B cell (primary cell): Measurements from ENCODE around the gene COL25A1. TPM values are rescaled to one million over a fixed set of nuclear protein-coding genes. Genes with fewer than 3 reads are reported as not detected.
"Not testable (repeated sequence)": the region's sequence is repeated elsewhere in the genome, so short reads cannot be mapped to it uniquely, and the experiment has no call there.

ENCODE experiments used
- ATAC-seq: fragments of 200-7000 bp; cut with Tn5 transposase; one replicate; pipeline ENCODE4 v1.10.0; 2021; ENCODE audit warnings: low read depth, mild to moderate bottlenecking, moderate number of reproducible peaks, moderate library complexity
- CTCF ChIA-PET: fragments of 350-600 bp; sonication (Branson Sonifier 250); formaldehyde crosslinking; loops from one replicate; lab custom pipeline; 2021; ENCODE audit warnings: antibody characterized with exemption, inconsistent platforms; lab: Charles Lee
- POLR2A ChIA-PET: fragments of 350-600 bp; sonication (Branson Sonifier 250); formaldehyde crosslinking; loops from one replicate; lab custom pipeline; 2021; ENCODE audit warnings: antibody characterized with exemption; lab: Charles Lee
- DNase-seq: peaks from one replicate; pipeline ENCODE4 v3.0.0; 2013
- H2AFZ ChIP-seq: 2 replicates; pipeline ENCODE4 v1.6.1; 2012; ENCODE audit warnings: mild to moderate bottlenecking, low read depth, low read length; ENCODE audit not compliant: insufficient read depth, poor library complexity, severe bottlenecking
- H3K27ac ChIP-seq, 2 donors: 1 replicate in 1 of 2; 2 replicates in 1 of 2; pipeline ENCODE4 v1.5.1; 2012 to 2013; ENCODE audit warnings: low read length in 2 of 2, mild to moderate bottlenecking in 2 of 2, moderate library complexity in 1 of 2
- H3K27me3 ChIP-seq, 4 experiments: fragments of 200-600 bp in 1 of 4; sonication (generic) in 1 of 4; replicated peaks in 1 of 4; 1 replicate in 2 of 4; 2 replicates in 2 of 4; pipeline versions ENCODE4 v1.6.1 to v1.7.0; 2013 to 2016; ENCODE audit warnings: low read length in 3 of 4, mild to moderate bottlenecking in 2 of 4, mixed read lengths in 1 of 4, moderate library complexity in 1 of 4; ENCODE audit not compliant: insufficient read depth in 4 of 4, control insufficient read depth in 3 of 4; ENCODE audit errors: control extremely low read depth in 1 of 4
- H3K36me3 ChIP-seq, 2 experiments: replicated peaks in 1 of 2; 1 replicate in 1 of 2; 2 replicates in 1 of 2; pipeline versions ENCODE4 v1.6.1 to v1.7.1; 2013; ENCODE audit warnings: low read length in 1 of 2; ENCODE audit not compliant: insufficient read depth in 2 of 2, control insufficient read depth in 1 of 2; ENCODE audit errors: control extremely low read depth in 1 of 2, extremely low read depth in 1 of 2
- H3K4me1 ChIP-seq, 2 donors: fragments of 200-600 bp in 1 of 2; sonication (generic) in 1 of 2; 1 replicate in 1 of 2; 2 replicates in 1 of 2; pipeline versions ENCODE4 v1.5.1 to v1.6.1; 2013 to 2017; ENCODE audit warnings: low read length in 2 of 2; ENCODE audit not compliant: control insufficient read depth in 2 of 2, insufficient read depth in 2 of 2
- H3K4me2 ChIP-seq: replicated peaks from 2 replicates; pipeline ENCODE3; 2012; ENCODE audit warnings: mild to moderate bottlenecking, low read depth, low read length; ENCODE audit not compliant: poor library complexity, severe bottlenecking
- H3K4me3 ChIP-seq, 5 experiments: fragments of 200-600 bp in 1 of 5; sonication (generic) in 1 of 5; 1 replicate in 3 of 5; 2 replicates in 2 of 5; pipeline versions ENCODE4 v1.5.1 to v1.7.0; 2011 to 2016; ENCODE audit warnings: low read length in 4 of 5, mild to moderate bottlenecking in 4 of 5, low read depth in 2 of 5, control low read depth in 1 of 5, moderate library complexity in 1 of 5; ENCODE audit not compliant: insufficient read depth in 1 of 5; ENCODE audit errors: control extremely low read depth in 1 of 5, extremely low read depth in 1 of 5
- H3K79me2 ChIP-seq: fragments of 200-600 bp; sonication (generic); one replicate; pipeline ENCODE4 v1.6.0; 2016; ENCODE audit warnings: low read length; ENCODE audit not compliant: control insufficient read depth, insufficient read depth
- H3K9ac ChIP-seq: fragments of 200-600 bp; sonication (generic); 2 replicates; pipeline ENCODE4 v1.6.1; 2017; ENCODE audit warnings: mild to moderate bottlenecking, low read length, moderate library complexity
- H3K9me3 ChIP-seq, 3 donors: one replicate each; pipeline versions ENCODE4 v1.6.1 to v1.7.1; 2013; ENCODE audit warnings: low read length in 2 of 3; ENCODE audit not compliant: control insufficient read depth in 2 of 3, insufficient read depth in 1 of 3; ENCODE audit errors: control extremely low read depth in 1 of 3
- H4K20me1 ChIP-seq: 2 replicates; pipeline ENCODE4 v1.6.0; 2012; ENCODE audit warnings: mild to moderate bottlenecking, low read length; ENCODE audit not compliant: insufficient read depth, control insufficient read depth, poor library complexity, severe bottlenecking
- H3K27ac Mint-ChIP-seq: one replicate; pipeline ENCODE4 v1.8.0; 2021; ENCODE audit warnings: mixed read lengths
- H3K27me3 Mint-ChIP-seq: one replicate; pipeline ENCODE4 v1.8.0; 2021; ENCODE audit warnings: mixed read lengths
- H3K4me1 Mint-ChIP-seq: one replicate; pipeline ENCODE4 v1.8.0; 2021; ENCODE audit warnings: mixed read lengths
- H3K4me3 Mint-ChIP-seq: one replicate; pipeline ENCODE4 v1.8.0; 2021; ENCODE audit warnings: mixed read lengths
- H3K9me3 Mint-ChIP-seq: one replicate; pipeline ENCODE4 v1.8.0; 2022; ENCODE audit warnings: mixed read lengths; ENCODE audit not compliant: insufficient read depth
- EZH2 ChIP-seq: IDR thresholded peaks from 2 replicates; pipeline ENCODE4 v1.6.1; 2012; ENCODE audit warnings: borderline replicate concordance, low read depth, mild to moderate bottlenecking, moderate library complexity, low read length; ENCODE audit not compliant: insufficient read depth, poor library complexity, severe bottlenecking
- WGBS: methylation state at CpG from one replicate; pipeline ENCODE4 v1.1.5; 2013; ENCODE audit warnings: missing lambda C conversion rate; ENCODE audit not compliant: insufficient coverage; 5-methylcytosine and 5-hydroxymethylcytosine counted together
- intact Hi-C: fragments of 100-400 bp; cut with micrococcal nuclease; formaldehyde crosslinking; loops from one replicate; pipeline ENCODE4 v1.10.0; 2022
- polyA plus RNA-seq: library from polyadenylated mRNA; depleted of rRNA; stranded (reverse); fragments of >200 nt; gene quantifications from 2 replicates; pipeline ENCODE4 v1.2.3, GENCODE V29; 2012
- total RNA-seq, 2 donors: library from RNA; stranded (reverse); fragments of 120-200 nt in 1 of 2; gene quantifications; 1 replicate in 1 of 2; 2 replicates in 1 of 2; pipeline versions ENCODE4 v1.2.3 to v1.2.4, GENCODE V29; 2013 to 2022
- TF ChIP-seq, protein P1 (sequence below): fragments of 200-600 bp; IDR thresholded peaks from one replicate; pipeline ENCODE4 v1.8.0; 2022; ENCODE audit warnings: antibody characterized with exemption, mild to moderate bottlenecking

Gene COL25A1
- total and polyA plus RNA-seq, 2 donors (not counting 1 experiment from before 2014, with no cell fraction given) = not detected

DNA sequence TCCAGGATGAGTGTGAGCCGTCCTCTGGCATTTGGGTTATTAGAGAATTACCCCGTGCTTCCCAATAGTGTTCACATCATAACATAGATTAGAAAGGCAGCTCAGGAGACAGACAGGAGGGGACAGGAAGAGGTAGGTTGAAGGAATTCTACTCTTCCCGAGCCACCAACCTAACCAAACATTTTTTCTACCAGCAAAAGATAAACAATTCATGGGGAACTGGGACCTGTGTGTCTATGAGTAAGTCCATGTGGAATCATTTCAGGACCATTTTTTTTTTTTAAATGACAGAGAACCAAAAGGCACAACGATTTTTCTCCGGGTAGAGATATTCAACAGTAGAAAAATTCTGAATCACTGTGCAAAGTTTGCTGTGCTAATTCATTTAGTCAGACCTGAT, 365.4 kb downstream of the COL25A1 start:
- H3K27ac ChIP-seq = no peak overlapping the region
- no peaks in the 10 kb centered on the region for H3K27me3 ChIP-seq
- no peak overlapping the region for H3K4me3 Mint-ChIP-seq
- POLR2A ChIA-PET = no interaction called here
- no peak overlapping the region for H3K9ac ChIP-seq
- CTCF ChIA-PET = no interaction called here
- H3K79me2 ChIP-seq = no peaks in the 10 kb centered on the region
- H3K4me2 ChIP-seq = no peak overlapping the region
- H3K4me1 Mint-ChIP-seq = no peaks in the 10 kb centered on the region
- H3K36me3 ChIP-seq = no peaks in the 10 kb centered on the region
- no peaks in the 10 kb centered on the region for H4K20me1 ChIP-seq
- H3K4me1 ChIP-seq = no peaks in the 10 kb centered on the region
- no peak overlapping the region for H3K27ac Mint-ChIP-seq
- H3K9me3 ChIP-seq = no peaks in the 10 kb centered on the region
- DNase-seq (no peak), ATAC-seq (no peak)
- no peaks in the 10 kb centered on the region for H3K9me3 Mint-ChIP-seq
- no peaks in the 10 kb centered on the region for H3K27me3 Mint-ChIP-seq
- no peak overlapping the region for H3K4me3 ChIP-seq
- H2AFZ ChIP-seq = no peak overlapping the region
- no CpG with 5 or more reads among the region's 5 CpGs for WGBS
- TF ChIP-seq, protein P1, sequence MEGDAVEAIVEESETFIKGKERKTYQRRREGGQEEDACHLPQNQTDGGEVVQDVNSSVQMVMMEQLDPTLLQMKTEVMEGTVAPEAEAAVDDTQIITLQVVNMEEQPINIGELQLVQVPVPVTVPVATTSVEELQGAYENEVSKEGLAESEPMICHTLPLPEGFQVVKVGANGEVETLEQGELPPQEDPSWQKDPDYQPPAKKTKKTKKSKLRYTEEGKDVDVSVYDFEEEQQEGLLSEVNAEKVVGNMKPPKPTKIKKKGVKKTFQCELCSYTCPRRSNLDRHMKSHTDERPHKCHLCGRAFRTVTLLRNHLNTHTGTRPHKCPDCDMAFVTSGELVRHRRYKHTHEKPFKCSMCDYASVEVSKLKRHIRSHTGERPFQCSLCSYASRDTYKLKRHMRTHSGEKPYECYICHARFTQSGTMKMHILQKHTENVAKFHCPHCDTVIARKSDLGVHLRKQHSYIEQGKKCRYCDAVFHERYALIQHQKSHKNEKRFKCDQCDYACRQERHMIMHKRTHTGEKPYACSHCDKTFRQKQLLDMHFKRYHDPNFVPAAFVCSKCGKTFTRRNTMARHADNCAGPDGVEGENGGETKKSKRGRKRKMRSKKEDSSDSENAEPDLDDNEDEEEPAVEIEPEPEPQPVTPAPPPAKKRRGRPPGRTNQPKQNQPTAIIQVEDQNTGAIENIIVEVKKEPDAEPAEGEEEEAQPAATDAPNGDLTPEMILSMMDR = no peak
- TF ChIP-seq EZH2 = no peak
- intact Hi-C loops = no loop called here

DNA sequence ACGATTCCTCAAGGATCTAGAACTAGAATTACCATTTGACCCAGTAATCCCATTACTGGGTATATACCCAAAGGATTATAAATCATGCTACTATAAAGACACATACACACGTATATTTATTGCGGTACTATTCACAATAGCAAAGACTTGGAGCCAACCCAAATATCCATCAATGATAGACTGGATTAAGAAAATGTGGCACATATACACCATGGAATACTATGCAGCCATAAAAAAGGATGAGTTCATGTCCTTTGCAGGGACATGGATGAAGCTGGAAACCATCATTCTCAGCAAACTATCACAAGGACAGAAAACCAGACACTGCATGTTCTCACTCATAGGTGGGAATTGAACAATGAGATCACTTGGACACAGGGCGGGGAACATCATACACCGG, 368.5 kb downstream of the COL25A1 start:
- not testable (repeated sequence) for H3K9me3 Mint-ChIP-seq, H3K4me1 Mint-ChIP-seq

More for the DNA sequence above, 368.5 kb downstream of the COL25A1 start:
- H3K4me1 ChIP-seq, H3K27me3 Mint-ChIP-seq, H3K9me3 ChIP-seq, CTCF ChIA-PET, H3K27ac ChIP-seq, H3K79me2 ChIP-seq, H3K27ac Mint-ChIP-seq, H3K9ac ChIP-seq, H4K20me1 ChIP-seq, ATAC-seq, intact Hi-C loops, H3K4me2 ChIP-seq, H3K4me3 ChIP-seq, POLR2A ChIA-PET, H3K27me3 ChIP-seq, DNase-seq, H2AFZ ChIP-seq, H3K36me3 ChIP-seq, H3K4me3 Mint-ChIP-seq: not testable (repeated sequence)
- WGBS = no CpG with 5 or more reads among the region's 5 CpGs
